GM19035 (cell line): Measurements from ENCODE around the gene PCGF1.
A peak's percentile ranks its signal among the peaks of the same experiment; 100 is the strongest.

Source experiments
- ATAC-seq: cut with Tn5 transposase; IDR thresholded peaks from one replicate; pipeline ENCODE4 v1.9.1; 2021; ENCODE audit not compliant: unreplicated experiment

PCGF1 gene

GRCh38 chr2:74537140-74537539 is 29.6 kb upstream of the PCGF1 start:
- ATAC-seq = no peak

DNA sequence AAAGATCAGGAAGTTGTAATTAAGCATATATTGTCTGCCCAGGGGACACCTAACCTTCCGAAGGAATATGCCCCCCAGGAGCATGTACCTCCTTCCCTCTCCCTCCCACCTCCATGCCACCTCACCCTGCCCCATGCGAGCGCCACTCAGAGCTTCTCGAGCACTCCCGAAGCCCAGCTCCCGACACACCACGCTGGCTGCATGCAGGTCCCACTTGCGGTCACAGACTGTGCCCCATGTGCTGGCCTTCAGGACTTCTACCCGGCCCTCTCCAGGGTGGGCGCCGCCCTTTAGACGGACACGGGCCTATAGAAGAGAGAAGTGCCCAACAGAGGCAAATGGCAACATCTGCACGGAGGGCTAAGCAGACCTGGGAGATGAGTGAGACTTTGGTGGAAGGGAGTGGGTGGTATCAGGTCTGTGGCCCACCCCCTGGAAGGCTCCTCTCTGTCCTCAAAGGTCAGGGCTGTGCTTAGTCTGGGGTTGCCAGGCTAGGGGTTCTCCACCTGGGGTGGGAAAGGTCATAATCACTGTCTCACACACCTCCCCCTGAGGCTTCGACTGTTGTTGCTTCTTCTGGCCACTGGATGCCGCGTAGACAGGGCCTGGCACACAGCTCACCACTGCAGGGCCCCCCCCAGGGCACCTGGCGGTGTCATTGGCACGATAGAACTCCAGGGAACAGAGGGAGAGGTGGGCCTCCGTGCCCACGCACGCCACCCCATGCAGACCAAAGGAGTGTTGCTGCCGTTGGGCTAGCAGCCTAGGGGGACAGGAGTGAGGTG is 28.9 kb upstream of the PCGF1 start:
- ATAC-seq = no peak

DNA sequence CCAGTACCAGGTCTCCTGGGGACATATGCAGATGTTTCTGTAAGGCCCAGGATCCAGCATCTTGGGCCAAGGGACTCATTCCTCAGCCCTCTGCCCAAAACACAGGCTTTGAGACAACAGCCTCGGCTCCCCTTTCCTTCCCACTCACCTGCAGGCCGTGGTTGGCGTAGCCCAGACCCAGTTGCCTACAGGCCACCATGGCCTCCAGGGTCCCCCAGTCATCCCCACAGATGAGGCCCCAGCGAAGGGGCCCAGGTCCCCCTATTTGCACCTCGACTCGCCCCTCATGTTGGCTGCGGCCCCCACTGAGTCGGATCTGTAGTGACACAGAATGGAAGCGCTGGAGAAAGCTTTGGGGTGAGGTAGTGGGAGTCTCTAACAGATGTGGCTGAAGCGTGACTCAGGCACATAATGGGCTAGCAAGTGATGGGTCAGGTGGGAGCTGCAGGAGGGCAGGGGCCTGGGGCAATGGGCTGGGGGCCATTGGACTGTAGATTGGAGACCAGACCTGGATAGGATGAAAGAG is 28.0 kb upstream of the PCGF1 start:
- ATAC-seq = no peak

DNA sequence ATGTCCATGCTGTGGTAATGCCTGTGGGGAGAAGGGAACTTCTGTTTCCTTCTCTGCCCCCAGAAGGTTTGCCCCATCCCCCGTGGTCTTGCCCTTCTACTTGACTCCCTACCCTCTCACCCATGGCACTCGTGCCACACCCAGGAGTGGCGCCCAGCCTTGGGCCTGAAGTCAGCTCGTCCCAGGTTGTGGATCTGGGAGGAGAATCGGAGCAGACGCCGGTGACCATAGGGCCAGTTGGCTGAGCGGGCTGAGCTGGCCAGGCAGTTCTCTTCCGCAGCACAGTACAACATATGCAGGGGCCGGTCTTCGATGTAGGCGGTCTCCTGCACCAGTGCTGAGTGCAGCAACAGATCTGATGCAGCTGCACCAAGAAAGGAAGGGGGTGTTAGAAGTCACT is 26.9 kb upstream of the PCGF1 start:
- no peak for ATAC-seq

- no peak for ATAC-seq
These were observed 26.0 kb upstream of the PCGF1 start for GRCh38 chr2:74533464-74533863.

DNA sequence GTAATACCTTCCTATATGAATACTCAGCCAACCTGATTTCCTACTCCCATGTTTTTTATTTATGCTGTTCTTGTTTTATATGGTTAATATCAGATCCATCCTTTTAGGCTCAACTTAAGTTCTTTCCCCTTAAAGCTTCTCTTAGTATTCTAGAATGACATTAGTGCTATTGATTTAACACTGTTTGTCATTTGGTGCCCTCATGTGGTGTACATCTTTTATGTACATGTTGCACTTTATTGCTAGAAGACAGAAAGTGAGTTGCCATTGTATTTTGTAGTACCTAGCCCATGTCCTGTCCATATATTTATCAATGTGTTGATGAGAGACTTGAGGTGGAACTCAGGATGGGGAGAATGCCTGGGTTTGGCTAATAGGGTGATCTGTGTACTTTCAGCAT is 24.7 kb upstream of the PCGF1 start:
- no peak for ATAC-seq

GRCh38 chr2:74531666-74532065 is 24.2 kb upstream of the PCGF1 start:
- ATAC-seq = no peak

- ATAC-seq = peak; percentile 29
These were observed 23.0 kb upstream of the PCGF1 start for GRCh38 chr2:74530239-74531187.

- peak; percentile 81 for ATAC-seq
These were observed 22.1 kb upstream of the PCGF1 start, which contains the start of the genes AUP1 and HTRA2 for GRCh38 chr2:74529357-74530238. AUP1 (minus strand) TSS chr2:74529706; CDS start chr2:74529629, 77 bp downstream. HTRA2 (plus strand) TSS chr2:74529933; CDS start chr2:74530007, 74 bp downstream.

DNA sequence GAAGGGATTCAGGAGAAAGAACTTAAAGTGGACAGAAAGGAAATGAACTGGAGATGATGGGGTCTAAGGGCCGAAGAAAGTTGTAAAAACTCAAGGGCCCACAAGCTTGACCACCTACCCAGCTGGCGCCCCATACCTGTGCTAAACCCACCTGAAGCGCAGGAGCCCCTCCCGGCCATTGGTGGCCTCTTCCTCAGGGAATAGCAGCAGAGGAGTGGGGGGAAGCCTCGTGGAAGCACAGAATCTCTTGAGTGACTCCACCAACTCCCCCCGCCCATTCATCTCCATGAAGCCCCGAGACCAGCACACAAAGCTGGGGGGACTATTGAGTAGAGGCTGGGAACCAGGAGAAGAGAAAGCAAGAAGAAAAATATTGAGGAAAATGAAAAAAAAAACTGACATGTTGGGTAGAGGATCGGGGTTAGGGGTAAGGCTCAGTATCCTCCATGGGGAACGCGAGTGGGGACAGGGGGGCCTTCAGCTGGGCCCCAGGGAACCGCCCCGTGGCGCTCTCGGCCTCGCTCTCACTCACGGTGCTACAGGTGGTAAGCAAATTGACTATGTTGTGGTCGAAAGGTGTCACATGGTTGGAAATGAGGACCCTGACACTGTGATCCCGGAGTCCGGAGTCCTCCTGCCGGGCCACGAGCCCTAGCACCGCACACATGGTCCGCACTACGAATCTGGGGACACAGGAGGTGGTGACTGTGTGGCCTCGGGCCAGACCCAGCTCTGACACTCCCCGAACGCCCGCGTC is 21.3 kb upstream of the PCGF1 start:
- peak; percentile 4 for ATAC-seq

DNA sequence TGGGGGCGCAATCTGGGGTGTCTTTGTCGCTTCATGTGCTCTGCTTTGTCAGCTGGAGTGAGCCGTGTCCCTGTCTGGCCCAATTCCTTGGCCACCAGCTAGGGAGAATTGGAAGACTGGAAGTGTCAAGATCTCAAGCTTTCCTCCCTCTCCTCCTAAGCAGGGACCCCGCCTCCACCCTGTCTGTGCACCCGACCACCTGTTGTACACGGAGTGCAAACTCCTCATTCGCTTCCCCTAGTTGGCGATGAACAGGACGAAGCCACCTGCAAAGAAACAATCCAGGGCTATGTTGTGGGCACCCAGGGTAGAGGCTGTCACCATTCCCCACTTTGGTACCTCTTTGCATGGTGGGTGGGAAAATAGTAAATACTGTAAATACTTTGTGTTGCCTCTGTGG is 20.2 kb upstream of the PCGF1 start:
- no peak for ATAC-seq

- no peak for ATAC-seq
These were observed 19.2 kb upstream of the PCGF1 start for GRCh38 chr2:74526649-74527230.

DNA sequence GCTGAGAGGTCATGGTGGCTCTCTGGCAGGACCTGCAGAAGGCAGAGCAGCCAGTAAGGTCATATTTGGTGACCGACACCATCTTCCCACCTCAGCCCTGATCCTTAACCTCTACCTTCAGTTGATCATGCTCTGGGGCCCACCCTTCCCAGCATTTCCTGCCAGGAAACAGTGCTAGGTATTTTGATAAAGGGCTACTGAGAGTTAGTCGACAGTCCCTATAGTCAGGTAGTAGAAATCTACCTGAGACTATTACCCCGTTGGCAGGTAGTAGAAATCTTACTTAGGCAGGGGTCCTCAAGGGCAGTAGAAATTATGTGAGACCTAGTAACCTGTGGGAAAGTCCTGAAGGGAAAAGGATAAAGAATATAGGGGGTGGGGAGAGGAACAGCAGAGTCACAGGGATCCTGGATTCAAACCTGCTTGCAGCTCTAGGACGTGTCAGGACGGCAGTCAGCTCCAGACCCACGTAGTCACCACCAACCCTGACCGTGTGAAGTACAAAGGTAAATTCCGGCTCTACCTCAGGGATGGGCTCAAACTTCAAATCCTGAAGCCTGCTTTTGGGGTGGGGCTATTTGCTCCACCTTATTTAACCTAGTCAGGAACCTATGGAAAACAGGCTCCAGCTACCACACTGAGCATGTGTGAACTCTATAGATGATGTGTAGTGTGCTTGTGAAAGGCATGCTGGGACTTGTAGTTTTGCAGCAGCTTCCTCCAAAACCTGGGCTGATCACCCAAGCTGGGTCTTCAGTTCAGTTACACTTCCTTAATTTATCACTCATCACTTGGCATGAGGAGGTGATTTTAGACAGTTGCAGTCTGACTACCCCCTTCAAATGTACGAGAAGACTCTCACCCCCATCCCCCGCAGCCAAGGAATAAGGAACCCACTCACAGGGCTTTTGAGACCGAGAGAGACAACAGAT is 18.5 kb upstream of the PCGF1 start, which contains the start of gene DQX1:
Gene DQX1 (minus strand): TSS at position 515 of the 932 bp plus-strand sequence. CDS start 502 bp downstream, at position 13.
- ATAC-seq = no peak

GRCh38 chr2:74524955-74525716 is 17.6 kb upstream of the PCGF1 start:
- no peak for ATAC-seq

DNA sequence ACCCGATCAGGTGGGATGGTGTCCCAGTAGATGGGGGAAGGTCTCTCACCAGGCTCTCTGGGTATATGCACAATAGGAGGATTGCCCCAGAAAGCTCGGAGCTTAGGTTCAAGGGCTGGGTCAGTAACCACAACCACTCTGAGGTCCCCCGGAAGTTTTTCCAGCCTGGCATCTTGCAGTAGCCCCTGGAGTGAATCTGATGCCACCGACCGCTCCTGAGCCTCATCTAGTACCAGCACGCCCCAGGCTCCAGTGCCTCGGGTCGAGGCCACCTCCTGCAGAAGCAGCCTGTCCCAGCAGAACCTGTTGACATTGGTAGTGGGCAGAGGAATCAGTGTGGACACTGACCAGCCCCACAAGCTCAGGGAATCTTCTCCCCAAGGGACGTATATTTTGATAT is 16.5 kb upstream of the PCGF1 start:
- ATAC-seq = no peak

DNA sequence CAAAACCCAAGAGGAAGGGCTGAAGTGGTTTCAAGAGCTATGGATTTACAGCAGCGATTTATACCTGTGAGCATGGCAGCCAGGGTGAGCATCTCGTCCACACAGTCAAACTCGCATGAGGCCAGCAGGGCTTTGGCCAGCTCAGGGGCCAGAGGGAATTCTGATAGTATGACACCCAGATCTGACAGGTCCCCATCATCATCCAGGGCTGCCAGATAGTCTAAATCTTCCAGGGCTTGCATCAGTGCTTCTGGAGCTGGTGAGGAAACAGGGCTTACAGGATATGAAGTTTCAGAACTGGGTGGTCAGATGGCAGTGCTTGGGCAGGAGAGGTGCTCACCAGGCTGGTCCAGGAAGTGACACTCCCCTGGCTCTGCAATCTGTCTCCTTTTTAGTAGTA is 15.0 kb upstream of the PCGF1 start:
- ATAC-seq = no peak

- ATAC-seq = no peak
These were observed 9.2 kb upstream of the PCGF1 start for GRCh38 chr2:74516650-74517049.
